HepG2 (cell line): ENCODE measurements around the gene C9orf50. TPM values are rescaled to one million over a fixed set of nuclear protein-coding genes. Genes with fewer than 3 reads are reported as not detected.

ENCODE experiments used
- ATF7 ChIP-seq, 2 experiments: fragments of 450-650 bp in 1 of 2; sonication (generic) in 1 of 2; formaldehyde crosslinking in 1 of 2; IDR thresholded peaks; 2 replicates each; pipeline versions ENCODE4 v1.4.0 to v1.6.1; 2016 to 2020; ENCODE audit warnings: antibody characterized with exemption in 1 of 2, mild to moderate bottlenecking in 1 of 2, missing genetic modification reagents in 1 of 2
- DBP ChIP-seq: sonication (generic); formaldehyde crosslinking; IDR thresholded peaks from 2 replicates; pipeline ENCODE4 v1.4.0; 2020; ENCODE audit warnings: missing genetic modification reagents; ENCODE audit errors: not compliant biosample characterization
- HBP1 ChIP-seq: IDR thresholded peaks from 2 replicates; pipeline ENCODE4 v1.6.1; 2016; ENCODE audit warnings: low read depth, control low read depth
- HINFP ChIP-seq: sonication (generic); formaldehyde crosslinking; IDR thresholded peaks from 2 replicates; pipeline ENCODE4 v1.4.0; 2020; ENCODE audit warnings: low read depth, mild to moderate bottlenecking, missing genetic modification reagents
- JUNB ChIP-seq: sonication (generic); formaldehyde crosslinking; IDR thresholded peaks from 2 replicates; pipeline ENCODE4 v1.8.0; 2022; ENCODE audit warnings: missing genetic modification reagents, mild to moderate bottlenecking, borderline replicate concordance
- MIXL1 ChIP-seq: IDR thresholded peaks from 2 replicates; pipeline ENCODE4 v1.6.1; 2016
- MLX ChIP-seq: IDR thresholded peaks from 2 replicates; pipeline ENCODE4 v1.6.1; 2016
- MTA3 ChIP-seq: sonication (generic); formaldehyde crosslinking; IDR thresholded peaks from 2 replicates; pipeline ENCODE4 v1.4.0; 2020; ENCODE audit warnings: missing genetic modification reagents
- MYC ChIP-seq: sonication (generic); formaldehyde crosslinking; IDR thresholded peaks from 2 replicates; pipeline ENCODE4 v1.9.0; 2021; ENCODE audit warnings: missing genetic modification reagents, borderline replicate concordance
- NAIF1 ChIP-seq: sonication (generic); formaldehyde crosslinking; IDR thresholded peaks from 2 replicates; pipeline ENCODE4 v1.5.0; 2020; ENCODE audit warnings: mild to moderate bottlenecking, missing genetic modification reagents, borderline replicate concordance
- NBN ChIP-seq: fragments of 450-650 bp; conservative IDR thresholded peaks from 2 replicates; pipeline ENCODE4 v1.6.1; 2017
- SP140L ChIP-seq: sonication (generic); formaldehyde crosslinking; IDR thresholded peaks from 2 replicates; pipeline ENCODE4 v1.4.0; 2020; ENCODE audit warnings: missing genetic modification reagents, borderline replicate concordance
- SP2 ChIP-seq: sonication (generic); formaldehyde crosslinking; IDR thresholded peaks from 2 replicates; pipeline ENCODE4 v1.5.1; 2020; ENCODE audit warnings: mild to moderate bottlenecking, missing genetic modification reagents
- TP53 ChIP-seq: sonication (generic); formaldehyde crosslinking; conservative IDR thresholded peaks from 2 replicates; pipeline ENCODE4 v1.4.0; 2020; ENCODE audit warnings: missing genetic modification reagents
- ZFP91 ChIP-seq: sonication (generic); formaldehyde crosslinking; IDR thresholded peaks from 2 replicates; pipeline ENCODE4 v1.9.0; 2022; ENCODE audit warnings: missing genetic modification reagents, mild to moderate bottlenecking, borderline replicate concordance
- ZNF18 ChIP-seq: sonication (generic); formaldehyde crosslinking; IDR thresholded peaks from 2 replicates; pipeline ENCODE4 v1.8.0; 2022; ENCODE audit warnings: mild to moderate bottlenecking, missing genetic modification reagents; ENCODE audit not compliant: insufficient replicate concordance
- ZNF263 ChIP-seq: sonication (generic); formaldehyde crosslinking; IDR thresholded peaks from 2 replicates; pipeline ENCODE4 v1.4.0; 2020; ENCODE audit warnings: missing genetic modification reagents
- ZNF326 ChIP-seq: sonication (generic); formaldehyde crosslinking; IDR thresholded peaks from 2 replicates; pipeline ENCODE4 v1.4.0; 2020; ENCODE audit warnings: missing genetic modification reagents, borderline replicate concordance
- ZNF333 ChIP-seq: sonication (generic); formaldehyde crosslinking; IDR thresholded peaks from 2 replicates; pipeline ENCODE4 v1.4.0; 2020; ENCODE audit warnings: mild to moderate bottlenecking, missing genetic modification reagents, borderline replicate concordance
- ZNF337 ChIP-seq: sonication (generic); formaldehyde crosslinking; IDR thresholded peaks from 2 replicates; pipeline ENCODE4 v1.5.1; 2020; ENCODE audit warnings: missing genetic modification reagents, low read depth, mild to moderate bottlenecking, borderline replicate concordance
- ZNF616 ChIP-seq: sonication (generic); formaldehyde crosslinking; IDR thresholded peaks from 2 replicates; pipeline ENCODE4 v1.5.0; 2020; ENCODE audit warnings: low read depth, mild to moderate bottlenecking, missing genetic modification reagents
- ZNF782 ChIP-seq: sonication (generic); formaldehyde crosslinking; IDR thresholded peaks from 2 replicates; pipeline ENCODE4 v1.4.0; 2020; ENCODE audit warnings: missing genetic modification reagents, mild to moderate bottlenecking, borderline replicate concordance
- polyA plus RNA-seq, 8 experiments: library from polyadenylated mRNA; depleted of rRNA in 3 of 8; stranded (reverse) in 7 of 8; unstranded in 1 of 8; fragments of >200 nt; fragmentation: Illumina TruSeq in 4 of 8; extraction: Trizol in 4 of 8; gene quantifications; 2 replicates each; pipeline versions ENCODE4 v1.2.1 to v1.2.3, GENCODE V29; 2011 to 2016; ENCODE audit warnings: low read depth in 4 of 8, missing spikeins in 1 of 8, mixed read lengths in 1 of 8; ENCODE audit not compliant: insufficient read depth in 1 of 8
- total RNA-seq, 5 experiments: library from RNA; depleted of rRNA; stranded (reverse); fragments of >200 nt; fragmentation: Illumina TruSeq; extraction: Trizol; gene quantifications; 2 replicates each; pipeline ENCODE4 v1.2.3, GENCODE V29; 2016; ENCODE audit warnings: low read depth in 1 of 5

Gene C9orf50
- total and polyA plus RNA-seq, 2 of the 13 experiments (the other 11 are each of a cell fraction or from before 2014, with no cell fraction given), result not detected

- TF ChIP-seq ZFP91 (peak; percentile 86; the same call in 1 of the 2 replicates), HBP1 (CRISPR knock-in tag) (peak; percentile 77; the same call in 1 of the 2 replicates), MYC (CRISPR knock-in tag) (peak; percentile 95; the same call in 1 of the 2 replicates), NBN (no peak), NAIF1 (CRISPR knock-in tag) (no peak; the same call in 1 of the 2 replicates), MTA3 (CRISPR knock-in tag) (no peak), TP53 (CRISPR knock-in tag) (no peak), HINFP (0 out of 2 replicates have a peak, but pooled peaks have one; percentile 29), ZNF326 (no peak), JUNB (CRISPR knock-in tag) (no peak), MIXL1 (CRISPR knock-in tag) (no peak), ZNF263 (CRISPR knock-in tag) (peak; percentile 44), ZNF337 (CRISPR knock-in tag) (no peak), ZNF333 (CRISPR knock-in tag) (no peak; the same call in 1 of the 2 replicates), ZNF782 (peak; percentile 86; the same call in 1 of the 2 replicates), MLX (CRISPR knock-in tag) (no peak), ATF7 (IDR thresholded peaks at IDR 0.05) (no peak), ATF7 (CRISPR knock-in tag; IDR thresholded peaks at IDR 0.05) (no peak), SP140L (CRISPR knock-in tag) (no peak), DBP (no peak), ZNF18 (CRISPR knock-in tag) (peak; percentile 45), SP2 (CRISPR knock-in tag) (0 out of 2 replicates have a peak, but pooled peaks have one; percentile 30), ZNF616 (CRISPR knock-in tag) (no peak)
These were observed 5.3 kb upstream of the C9orf50 start, which contains the start of gene NTMT1 (continued) for GRCh38 chr9:129626079-129626624.
